ENCODE measurements around the gene BAZ2B. TPM values are rescaled to one million over a fixed set of nuclear protein-coding genes. Genes with fewer than 3 reads are reported as not detected.

BAZ2B gene
- total RNA-seq, 3 donors from 2014 or later = 58.9 to 98.1 (median 72.5) TPM

GRCh38 chr2:159559034-159559433, 57.3 kb downstream of the BAZ2B start:
- no peaks in the 10 kb centered on the region for H3K9me3 ChIP-seq
- no peak overlapping the region for H3K4me3 ChIP-seq
- intact Hi-C loops (cut with DNase I, micrococcal nuclease) = no loop called here
- no peak for TF ChIP-seq CTCF (IDR thresholded peaks at IDR 0.05)
- H3K4me1 ChIP-seq (ENCODE audit: low read depth) = no peaks in the 10 kb centered on the region
- H3K36me3 ChIP-seq (ENCODE audit: low read depth) = no peaks in the 10 kb centered on the region
- DNase-seq = no peak
- no peak for ATAC-seq

GRCh38 chr2:159558479-159558878, 57.9 kb downstream of the BAZ2B start:
- Histone ChIP-seq H3K36me3 (ENCODE audit: low read depth) (no peaks in the 10 kb centered on the region), H3K4me3 (no peak overlapping the region), H3K4me1 (ENCODE audit: low read depth) (no peaks in the 10 kb centered on the region), H3K9me3 (no peaks in the 10 kb centered on the region)
- ATAC-seq = no peak
- no peak for TF ChIP-seq CTCF (IDR thresholded peaks at IDR 0.05)
- intact Hi-C loops (cut with DNase I, micrococcal nuclease) = no loop called here
- DNase-seq = no peak

GRCh38 chr2:159557437-159558034, 58.8 kb downstream of the BAZ2B start:
- peak; percentile 72 for ATAC-seq

GRCh38 chr2:159555651-159556392, 60.5 kb downstream of the BAZ2B start:
- ATAC-seq = no peak
- H3K9me3 ChIP-seq = no peaks in the 10 kb centered on the region
- H3K4me3 ChIP-seq = no peak overlapping the region
- no peak for DNase-seq
- TF ChIP-seq CTCF (IDR thresholded peaks at IDR 0.05) = no peak
- intact Hi-C loops (cut with DNase I, micrococcal nuclease) = no loop called here
- no peaks in the 10 kb centered on the region for H3K36me3 ChIP-seq (ENCODE audit: low read depth)
- H3K4me1 ChIP-seq (ENCODE audit: low read depth) = no peaks in the 10 kb centered on the region

More at GRCh38 chr2:159557437-159558034, 58.8 kb downstream of the BAZ2B start:
- Histone ChIP-seq H3K36me3 (ENCODE audit: low read depth) (no peaks in the 10 kb centered on the region), H3K4me3 (no peak overlapping the region), H3K9me3 (no peaks in the 10 kb centered on the region), H3K4me1 (ENCODE audit: low read depth) (no peaks in the 10 kb centered on the region)
- peak; percentile 14 for TF ChIP-seq CTCF (IDR thresholded peaks at IDR 0.05)
- intact Hi-C loops (cut with DNase I, micrococcal nuclease) = no loop called here
- DNase-seq = peak in 1 of 3 donors; percentile 41

GRCh38 chr2:159553727-159554126, 62.6 kb downstream of the BAZ2B start:
- ATAC-seq = peak; percentile 78
- intact Hi-C loops (cut with DNase I, micrococcal nuclease) = no loop called here
- H3K36me3 ChIP-seq (ENCODE audit: low read depth) = no peaks in the 10 kb centered on the region

More at GRCh38 chr2:159553727-159554126, 62.6 kb downstream of the BAZ2B start:
- DNase-seq = no peak
- Histone ChIP-seq H3K9me3 (no peaks in the 10 kb centered on the region), H3K4me3 (no peak overlapping the region), H3K4me1 (ENCODE audit: low read depth) (no peaks in the 10 kb centered on the region)
- no peak for TF ChIP-seq CTCF (IDR thresholded peaks at IDR 0.05)
